Gastroesophageal sphincter (tissue), 3 donors: ENCODE results near the gene IL4I1.

Experiments used
- EP300 ChIP-seq: sonication (generic); formaldehyde crosslinking; IDR thresholded peaks from one replicate; pipeline ENCODE4 v1.6.1; 2017; ENCODE audit warnings: antibody characterized with exemption, mild to moderate bottlenecking
- POLR2A ChIP-seq, 2 donors: fragments of 450-650 bp; IDR thresholded peaks; one replicate each; pipeline ENCODE4 v1.6.1; 2017; ENCODE audit warnings: antibody characterized with exemption in 2 of 2, mild to moderate bottlenecking in 2 of 2, moderate library complexity in 1 of 2
- TF ChIP-seq, protein P1 (sequence below), 4 experiments: fragments of 200-600 bp in 2 of 4; fragments of 450-650 bp in 2 of 4; sonication (generic) in 1 of 4; IDR thresholded peaks; one replicate each; pipeline ENCODE4 v1.5.1; 2017 to 2019; ENCODE audit warnings: antibody characterized with exemption in 4 of 4, mild to moderate bottlenecking in 2 of 4, moderate library complexity in 2 of 4

DNA sequence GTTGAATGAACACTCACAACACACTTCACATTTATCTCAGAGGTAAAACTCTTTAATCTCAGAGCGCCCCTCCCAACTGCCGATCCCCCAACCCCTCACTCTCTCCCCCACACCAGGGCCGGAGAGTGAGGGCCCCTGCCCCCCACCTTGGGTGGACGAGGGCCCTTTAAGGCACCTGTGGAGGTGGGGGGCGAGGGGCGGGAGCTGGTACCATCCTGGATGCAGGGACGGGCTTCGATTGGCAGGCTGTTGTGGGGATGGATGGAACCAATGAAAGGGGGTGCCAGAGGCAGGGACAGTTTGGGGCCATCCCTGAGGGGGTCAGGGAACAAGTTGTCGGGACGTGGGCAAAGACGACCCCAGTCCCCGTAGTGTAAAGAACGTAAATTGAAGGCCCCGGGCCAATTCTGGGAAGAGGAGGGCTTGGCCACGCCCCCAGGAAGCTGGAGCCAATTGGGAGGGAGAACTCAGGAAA lies 27.6 kb downstream of the IL4I1 start:
- TF ChIP-seq POLR2A (IDR thresholded peaks at IDR 0.05) (no peak), EP300 (no peak)
- TF ChIP-seq, protein P1, sequence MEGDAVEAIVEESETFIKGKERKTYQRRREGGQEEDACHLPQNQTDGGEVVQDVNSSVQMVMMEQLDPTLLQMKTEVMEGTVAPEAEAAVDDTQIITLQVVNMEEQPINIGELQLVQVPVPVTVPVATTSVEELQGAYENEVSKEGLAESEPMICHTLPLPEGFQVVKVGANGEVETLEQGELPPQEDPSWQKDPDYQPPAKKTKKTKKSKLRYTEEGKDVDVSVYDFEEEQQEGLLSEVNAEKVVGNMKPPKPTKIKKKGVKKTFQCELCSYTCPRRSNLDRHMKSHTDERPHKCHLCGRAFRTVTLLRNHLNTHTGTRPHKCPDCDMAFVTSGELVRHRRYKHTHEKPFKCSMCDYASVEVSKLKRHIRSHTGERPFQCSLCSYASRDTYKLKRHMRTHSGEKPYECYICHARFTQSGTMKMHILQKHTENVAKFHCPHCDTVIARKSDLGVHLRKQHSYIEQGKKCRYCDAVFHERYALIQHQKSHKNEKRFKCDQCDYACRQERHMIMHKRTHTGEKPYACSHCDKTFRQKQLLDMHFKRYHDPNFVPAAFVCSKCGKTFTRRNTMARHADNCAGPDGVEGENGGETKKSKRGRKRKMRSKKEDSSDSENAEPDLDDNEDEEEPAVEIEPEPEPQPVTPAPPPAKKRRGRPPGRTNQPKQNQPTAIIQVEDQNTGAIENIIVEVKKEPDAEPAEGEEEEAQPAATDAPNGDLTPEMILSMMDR (IDR thresholded peaks at IDR 0.05), result no peak
